Activated B cell treated with CpG ODN at 0.5 μM for 24 hours (primary cell): ENCODE results near the gene TBCK. TPM values are rescaled to one million over a fixed set of nuclear protein-coding genes. Genes with fewer than 3 reads are reported as not detected.

Source experiments
- ATAC-seq: fragments of 200-7000 bp; cut with Tn5 transposase; one replicate; pipeline ENCODE4 v1.10.0; 2021; ENCODE audit warnings: low read depth, mild to moderate bottlenecking, moderate library complexity
- CTCF ChIA-PET: fragments of 350-600 bp; sonication (Branson Sonifier 250); formaldehyde crosslinking; loops from one replicate; lab custom pipeline; 2021; ENCODE audit warnings: antibody characterized with exemption; lab: Charles Lee
- POLR2A ChIA-PET: fragments of 350-600 bp; sonication (Branson Sonifier 250); formaldehyde crosslinking; loops from one replicate; lab custom pipeline; 2021; ENCODE audit warnings: antibody characterized with exemption; lab: Charles Lee
- DNase-seq: peaks from one replicate; pipeline ENCODE4 v3.0.0; 2022
- H3K27ac Mint-ChIP-seq: one replicate; pipeline ENCODE4 v1.8.0; 2020; ENCODE audit warnings: mixed read lengths
- H3K27me3 Mint-ChIP-seq: one replicate; pipeline ENCODE4 v1.8.0; 2021; ENCODE audit warnings: mixed read lengths
- H3K36me3 Mint-ChIP-seq: one replicate; pipeline ENCODE4 v1.8.0; 2021; ENCODE audit warnings: low read depth, mixed read lengths
- H3K4me1 Mint-ChIP-seq: one replicate; pipeline ENCODE4 v1.8.0; 2021; ENCODE audit warnings: mixed read lengths
- H3K4me3 Mint-ChIP-seq: one replicate; pipeline ENCODE4 v1.8.0; 2020; ENCODE audit warnings: mild to moderate bottlenecking, mixed read lengths
- H3K9me3 Mint-ChIP-seq: one replicate; pipeline ENCODE4 v1.8.0; 2020; ENCODE audit warnings: mixed read lengths
- CTCF ChIP-seq: fragments of 200-600 bp; IDR thresholded peaks from one replicate; pipeline ENCODE4 v1.8.0; 2022; ENCODE audit warnings: antibody characterized with exemption, mild to moderate bottlenecking
- intact Hi-C: fragments of 100-400 bp; cut with micrococcal nuclease; formaldehyde crosslinking; loops from one replicate; pipeline ENCODE4 v1.15.1; 2024
- total RNA-seq: library from RNA; stranded (reverse); gene quantifications from 2 replicates; pipeline ENCODE4 v1.2.3, GENCODE V29; 2022

Gene TBCK
- total RNA-seq, 1 donor from 2014 or later, result 60.1 TPM

DNA sequence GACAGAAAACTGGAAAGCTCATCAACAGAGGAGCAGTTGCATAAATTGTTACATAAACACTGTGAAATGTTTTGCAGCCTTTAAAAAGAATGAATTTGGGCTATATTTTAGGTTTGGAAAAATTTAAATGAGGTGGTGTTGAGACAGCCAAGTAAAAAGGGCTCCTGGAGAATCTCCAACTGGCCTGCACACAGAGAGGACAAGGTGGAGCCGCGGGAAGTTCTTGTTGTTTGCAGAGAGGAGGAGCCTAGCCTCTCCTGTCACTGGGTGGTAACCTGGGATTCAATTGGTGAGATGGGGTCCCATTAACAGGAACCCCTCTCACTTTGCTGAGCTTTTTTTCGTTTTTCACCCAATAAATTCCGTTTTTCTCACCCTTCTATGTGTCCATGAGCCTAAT, 39.2 kb upstream of the TBCK start:
- Mint-ChIP-seq H3K27ac (no peak overlapping the region), H3K4me1 (peaks cover 3% of the 10 kb centered on the region), H3K4me3 (no peak overlapping the region), H3K27me3 (no peaks in the 10 kb centered on the region), H3K9me3 (no peaks in the 10 kb centered on the region), H3K36me3 (peaks cover 13% of the 10 kb centered on the region)
- DNase-seq (no peak), ATAC-seq (no peak)
- TF ChIP-seq CTCF, result no peak
- intact Hi-C loops, result no loop called here
- CTCF ChIA-PET, result no interaction called here
- POLR2A ChIA-PET, result no interaction called here

DNA sequence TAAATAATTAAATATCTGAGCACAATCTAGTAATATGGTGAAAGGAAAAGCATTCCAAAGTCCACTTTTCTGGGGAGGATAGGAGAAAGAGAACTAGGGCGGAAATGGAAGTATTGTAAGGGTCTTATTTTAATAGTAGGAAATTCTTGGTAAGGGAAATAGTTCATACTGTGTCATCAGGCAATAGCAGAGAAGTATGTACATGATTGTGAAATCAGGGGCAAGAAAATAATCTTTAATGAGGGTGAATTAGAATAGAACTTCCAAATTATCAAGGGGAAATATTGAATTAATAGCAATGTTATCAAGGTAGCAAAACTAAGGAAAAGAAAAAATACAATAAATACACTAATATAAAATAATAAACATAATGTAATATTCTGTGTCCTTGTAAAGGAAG, 37.8 kb upstream of the TBCK start:
- intact Hi-C loops, result no loop called here
- Mint-ChIP-seq H3K4me1 (peaks cover 3% of the 10 kb centered on the region), H3K36me3 (peaks cover 23% of the 10 kb centered on the region), H3K27ac (no peak overlapping the region), H3K9me3 (no peaks in the 10 kb centered on the region), H3K4me3 (no peak overlapping the region), H3K27me3 (no peaks in the 10 kb centered on the region)
- TF ChIP-seq CTCF, result no peak
- ChIA-PET CTCF (interaction anchor here (1.0 kb wide), 1 partner anchor 16 kb away, joined by 3 read pairs; no protein-coding TSS in a partner anchor), POLR2A (no interaction called here)
- ATAC-seq (no peak), DNase-seq (no peak)

- no peak overlapping the region for H3K27ac Mint-ChIP-seq
- H3K27me3 Mint-ChIP-seq, result no peaks in the 10 kb centered on the region
- no peak overlapping the region for H3K4me3 Mint-ChIP-seq
- intact Hi-C loops, result no loop called here
- no peaks in the 10 kb centered on the region for H3K4me1 Mint-ChIP-seq
- no peaks in the 10 kb centered on the region for H3K9me3 Mint-ChIP-seq
- DNase-seq (no peak), ATAC-seq (no peak)
- CTCF ChIA-PET, result no interaction called here
- POLR2A ChIA-PET, result no interaction called here
- peaks cover 45% of the 10 kb centered on the region for H3K36me3 Mint-ChIP-seq
- TF ChIP-seq CTCF, result no peak
Observed at GRCh38 chr4:106351016-106351415, 35.0 kb upstream of the TBCK start.

DNA sequence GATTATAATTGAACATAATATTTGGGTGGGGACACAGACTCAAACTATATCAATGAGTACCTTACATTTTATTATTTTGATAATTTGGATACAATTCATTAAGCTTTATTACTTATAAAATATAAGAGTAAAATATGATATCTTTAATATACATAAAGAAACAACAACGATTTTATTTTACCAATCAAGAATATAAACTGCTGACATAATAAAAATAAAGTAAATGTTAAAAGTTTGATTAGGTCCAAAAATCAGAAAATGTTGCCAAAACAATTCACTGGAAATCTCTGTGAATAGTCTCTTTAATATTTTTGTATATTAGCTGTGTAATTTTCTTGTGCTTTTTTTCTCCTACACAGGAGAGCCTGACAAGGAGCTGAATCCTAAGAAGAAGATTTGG, 31.2 kb upstream of the TBCK start:
- TF ChIP-seq CTCF, result no peak
- no peak overlapping the region for H3K27ac Mint-ChIP-seq
- ATAC-seq, result no peak
- no peak for DNase-seq
- ChIA-PET CTCF (no interaction called here), POLR2A (no interaction called here)
- H3K4me3 Mint-ChIP-seq, result no peak overlapping the region
- peaks cover 70% of the 10 kb centered on the region for H3K36me3 Mint-ChIP-seq
- peaks cover 13% of the 10 kb centered on the region for H3K4me1 Mint-ChIP-seq
- intact Hi-C loops, result no loop called here
- H3K27me3 Mint-ChIP-seq, result no peaks in the 10 kb centered on the region
- no peaks in the 10 kb centered on the region for H3K9me3 Mint-ChIP-seq

GRCh38 chr4:106344647-106344970, 28.6 kb upstream of the TBCK start:
- H3K4me1 Mint-ChIP-seq, result peaks cover 32% of the 10 kb centered on the region
- ATAC-seq (no peak), DNase-seq (no peak)
- ChIA-PET POLR2A (no interaction called here), CTCF (no interaction called here)
- H3K27me3 Mint-ChIP-seq, result no peaks in the 10 kb centered on the region
- peaks cover 78% of the 10 kb centered on the region for H3K36me3 Mint-ChIP-seq
- peaks cover 8% of the 10 kb centered on the region for H3K9me3 Mint-ChIP-seq
- no peak for TF ChIP-seq CTCF
- no peak overlapping the region for H3K4me3 Mint-ChIP-seq
- no peak overlapping the region for H3K27ac Mint-ChIP-seq
- intact Hi-C loops, result no loop called here
